LoVo (cell line): ENCODE measurements around the gene C10orf88.
"Not testable (repeated sequence)": the region's sequence is repeated elsewhere in the genome, so short reads cannot be mapped to it uniquely, and the experiment has no call there.

Experiments used
- DNase-seq: peaks from one replicate; pipeline ENCODE4 v3.0.0-alpha.2; 2016; ENCODE audit warnings: low spot score

The C10orf88 gene

DNA sequence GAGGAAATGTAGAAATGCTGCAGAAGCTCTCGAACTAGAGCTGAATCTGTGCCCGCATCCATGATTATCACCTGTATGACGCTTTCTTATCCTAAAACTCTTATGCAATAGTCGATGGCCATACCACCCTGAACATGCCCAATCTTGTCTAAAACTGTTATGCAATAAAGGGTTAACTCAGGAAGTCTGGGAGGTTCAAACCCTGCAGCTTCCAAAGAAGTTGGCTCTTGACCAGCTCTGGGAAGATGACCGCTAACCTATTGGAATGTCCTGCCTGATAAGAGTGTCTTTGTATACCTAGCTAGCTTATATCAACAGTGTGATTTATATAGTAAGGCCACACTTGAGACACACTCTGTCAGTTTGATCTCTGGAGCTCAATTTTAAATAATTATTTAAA lies 3.4 kb upstream of the C10orf88 start:
- peak; percentile 3 for DNase-seq

DNA sequence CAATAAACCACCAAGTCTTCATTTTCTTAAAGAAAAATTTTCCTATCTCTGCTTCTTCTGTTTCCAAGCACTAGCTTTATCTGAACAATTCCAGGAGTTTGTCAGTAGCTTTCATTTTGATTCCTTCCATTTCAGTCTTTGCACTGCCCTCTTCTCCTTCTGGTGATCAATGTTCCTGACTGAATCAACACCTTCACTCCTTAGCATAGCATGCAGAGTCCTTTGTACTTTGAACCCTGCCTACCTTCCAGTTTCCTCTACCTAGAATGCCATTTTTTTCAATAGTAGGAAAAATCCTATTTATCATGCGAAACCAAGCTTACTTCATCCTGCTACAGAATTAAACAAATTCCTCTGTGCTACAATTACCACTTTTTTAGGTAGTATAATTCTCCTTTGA lies 1.9 kb upstream of the C10orf88 start:
- no peak for DNase-seq

GRCh38 chr10:122954731-122955050 lies 664 bp upstream of the C10orf88 start:
- no peak for DNase-seq

GRCh38 chr10:122949296-122949695 lies 4.7 kb downstream of the C10orf88 start:
- no peak for DNase-seq

DNA sequence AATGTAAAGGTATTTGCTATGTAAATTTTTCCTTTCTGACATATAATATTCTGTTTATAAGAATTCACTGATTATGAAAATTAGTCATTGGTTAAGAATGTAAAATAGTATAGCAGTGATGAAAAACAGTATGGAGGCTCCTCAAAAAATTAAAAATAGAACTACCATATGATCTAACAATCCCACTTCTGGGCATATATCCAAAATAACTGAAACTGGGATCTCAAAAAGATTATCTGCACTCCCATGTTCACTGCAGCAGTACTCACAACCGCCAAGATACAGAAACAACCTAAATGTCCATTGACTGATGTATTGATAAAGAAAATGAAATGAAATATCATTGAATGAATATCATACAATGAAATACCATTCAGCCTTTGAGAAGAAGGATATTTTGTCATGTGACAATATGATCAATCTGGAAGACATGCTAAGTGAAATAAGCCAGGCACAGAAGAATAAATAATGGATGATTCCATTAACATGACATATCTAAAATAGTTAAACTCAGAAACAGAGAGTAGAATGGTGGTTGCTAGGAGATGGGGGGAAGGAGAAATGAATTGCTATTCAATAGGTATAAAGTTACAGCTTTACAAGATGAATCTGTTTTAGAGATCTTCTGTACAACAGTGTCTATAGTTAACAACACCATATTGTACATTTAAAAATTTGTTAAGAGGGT lies 14.0 kb downstream of the C10orf88 start:
- DNase-seq, result no peak

DNA sequence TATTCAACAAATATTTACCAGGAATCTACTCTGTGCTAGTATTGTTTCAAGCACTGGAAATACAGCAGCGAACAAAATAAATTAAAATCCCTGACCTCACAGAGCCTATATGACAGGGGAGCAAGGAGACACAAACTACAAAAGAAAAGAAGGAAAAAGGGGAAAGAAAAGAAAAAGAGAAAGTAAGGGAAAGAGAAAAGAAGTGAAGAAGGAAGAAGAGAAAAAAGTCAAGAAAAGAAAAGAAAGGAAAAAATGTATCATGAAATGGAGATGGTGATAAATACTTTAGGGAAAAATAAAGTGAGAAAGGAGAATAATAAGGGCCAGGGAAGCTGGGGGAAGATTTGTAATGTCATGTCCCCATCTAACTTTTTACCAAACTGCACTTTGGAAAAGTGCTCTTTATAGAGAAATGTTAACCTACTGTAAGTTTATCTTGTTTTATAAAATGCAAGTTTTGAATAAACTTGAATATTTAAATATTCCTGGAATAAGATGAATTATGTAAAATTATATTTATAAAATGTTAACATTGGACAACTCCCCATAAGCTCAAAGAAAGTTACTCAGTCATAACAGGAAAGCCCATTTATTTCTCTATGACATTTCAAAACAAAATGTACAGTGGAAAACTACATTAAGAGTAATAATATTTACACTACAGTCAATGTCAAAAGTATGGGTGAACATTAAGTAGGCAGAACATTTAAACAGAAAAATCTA lies 14.7 kb downstream of the C10orf88 start:
- DNase-seq, result no peak

GRCh38 chr10:122931088-122931906 lies 22.7 kb downstream of the C10orf88 start:
- DNase-seq, result no peak

DNA sequence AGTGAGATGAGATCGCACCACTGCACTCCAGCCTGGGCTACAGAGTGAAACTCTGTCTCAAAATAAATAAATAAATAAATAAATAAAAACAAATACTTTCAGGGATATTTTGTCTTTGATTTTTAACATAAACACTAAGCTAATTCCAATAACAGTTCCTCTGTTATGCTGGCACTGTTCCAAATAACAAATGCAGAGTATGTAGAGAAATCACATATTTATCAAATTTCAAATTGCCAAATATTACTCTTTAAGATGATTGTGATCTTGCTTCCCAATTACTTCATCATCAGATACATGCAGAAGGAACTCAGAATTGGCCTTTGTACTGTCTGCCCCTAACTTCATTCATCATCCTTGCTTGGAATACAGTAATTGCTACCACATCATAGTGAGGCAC lies 23.9 kb downstream of the C10orf88 start:
- no peak for DNase-seq

GRCh38 chr10:122915700-122916099 lies 38.3 kb downstream of the C10orf88 start:
- no peak for DNase-seq

- DNase-seq, result peak; percentile 64
These were observed 42.0 kb downstream of the C10orf88 start for GRCh38 chr10:122911889-122912484.

GRCh38 chr10:122910310-122910709 lies 43.7 kb downstream of the C10orf88 start, which contains the start of gene FAM24A:
Gene FAM24A, plus strand, starts transcription at chr10:122910610. Its CDS starts 1,025 bp downstream, at chr10:122911635.
- DNase-seq, result no peak

DNA sequence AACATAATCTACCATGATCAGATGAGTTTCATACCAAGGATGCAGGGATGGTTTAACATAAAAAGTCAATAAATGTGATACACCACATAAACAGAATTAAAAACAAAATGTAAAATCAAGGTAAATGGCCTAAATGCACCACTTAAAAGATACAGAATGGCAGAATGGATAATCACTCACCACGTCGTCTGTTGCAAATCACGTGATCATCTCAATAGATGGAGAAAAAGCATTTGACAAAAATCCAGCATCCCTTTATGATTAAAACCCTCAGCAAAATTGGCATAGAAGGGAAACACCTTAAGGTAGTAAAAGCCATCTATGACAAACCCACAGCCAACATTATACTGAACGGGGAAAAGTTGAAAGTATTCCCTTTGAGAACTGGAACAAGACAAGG lies 50.2 kb downstream of the C10orf88 start:
- not testable (repeated sequence) for DNase-seq

- no peak for DNase-seq
These were observed 59.6 kb downstream of the C10orf88 start for GRCh38 chr10:122894261-122894944.

GRCh38 chr10:122884166-122884565 lies 69.9 kb downstream of the C10orf88 start:
- no peak for DNase-seq

DNA sequence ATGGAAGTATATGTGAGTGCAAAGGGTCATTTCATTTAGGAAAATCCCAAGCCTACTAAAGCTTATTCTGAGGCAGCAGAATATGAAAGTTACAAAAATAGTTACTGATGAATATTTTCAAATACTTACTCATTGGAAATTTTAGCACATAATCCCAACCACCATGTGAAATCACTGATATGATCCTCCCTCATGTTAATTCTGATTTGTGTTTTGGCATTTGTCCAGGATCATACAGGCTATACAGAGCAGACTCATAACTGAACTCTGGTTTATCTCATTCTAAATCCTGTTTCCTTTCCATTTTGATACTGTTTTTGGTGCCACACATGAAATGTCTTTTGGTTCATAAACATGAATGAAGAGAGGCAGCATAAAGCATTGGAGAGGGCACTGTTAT lies 71.3 kb downstream of the C10orf88 start:
- no peak for DNase-seq
